TTC549 (cell line): Measurements from ENCODE around the gene MSH3.
"Not testable (repeated sequence)": the region's sequence is repeated elsewhere in the genome, so short reads cannot be mapped to it uniquely, and the experiment has no call there.

Experiments used
- FAIRE-seq: peaks from 2 replicates; lab custom pipeline; 2012; peaks lifted over from hg19 to GRCh38; lab: Jason Lieb, UNC

The MSH3 gene

GRCh38 chr5:80711216-80711615, 56.8 kb downstream of the MSH3 start:
- no peak for FAIRE-seq

- FAIRE-seq = no peak
These were observed 57.5 kb downstream of the MSH3 start for GRCh38 chr5:80711938-80712337.

- FAIRE-seq = no peak
These were observed 58.5 kb downstream of the MSH3 start for GRCh38 chr5:80712919-80713318.

GRCh38 chr5:80713631-80714030, 59.2 kb downstream of the MSH3 start:
- FAIRE-seq = no peak

- FAIRE-seq = no peak
These were observed 60.3 kb downstream of the MSH3 start for GRCh38 chr5:80714570-80715298.

- FAIRE-seq = no peak
These were observed 61.4 kb downstream of the MSH3 start for GRCh38 chr5:80715887-80716286.

GRCh38 chr5:80720181-80720580, 65.7 kb downstream of the MSH3 start:
- no peak for FAIRE-seq

GRCh38 chr5:80722916-80723315, 68.5 kb downstream of the MSH3 start:
- no peak for FAIRE-seq

- FAIRE-seq = no peak
These were observed 71.0 kb downstream of the MSH3 start for GRCh38 chr5:80725446-80725845.

- FAIRE-seq = no peak
These were observed 82.3 kb downstream of the MSH3 start for GRCh38 chr5:80736730-80737129.

GRCh38 chr5:80738466-80738865, 84.0 kb downstream of the MSH3 start:
- no peak for FAIRE-seq

GRCh38 chr5:80739057-80739456, 84.6 kb downstream of the MSH3 start:
- no peak for FAIRE-seq

- no peak for FAIRE-seq
These were observed 85.0 kb downstream of the MSH3 start for GRCh38 chr5:80739496-80739895.

GRCh38 chr5:80739898-80740297, 85.4 kb downstream of the MSH3 start:
- no peak for FAIRE-seq

- not testable (repeated sequence) for FAIRE-seq
These were observed 86.0 kb downstream of the MSH3 start for GRCh38 chr5:80740488-80740887.

- no peak for FAIRE-seq
These were observed 86.5 kb downstream of the MSH3 start for GRCh38 chr5:80740999-80741398.

GRCh38 chr5:80744149-80744548, 89.7 kb downstream of the MSH3 start:
- no peak for FAIRE-seq

GRCh38 chr5:80745490-80745889, 91.0 kb downstream of the MSH3 start:
- no peak for FAIRE-seq

GRCh38 chr5:80747922-80748321, 93.5 kb downstream of the MSH3 start:
- FAIRE-seq = no peak

- no peak for FAIRE-seq
These were observed 98.0 kb downstream of the MSH3 start for GRCh38 chr5:80752427-80752826.

- no peak for FAIRE-seq
These were observed 99.3 kb downstream of the MSH3 start for GRCh38 chr5:80753712-80754111.

- FAIRE-seq = no peak
These were observed 100.4 kb downstream of the MSH3 start for GRCh38 chr5:80754900-80755299.

GRCh38 chr5:80755626-80756025, 101.2 kb downstream of the MSH3 start:
- no peak for FAIRE-seq

GRCh38 chr5:80756292-80756691, 101.8 kb downstream of the MSH3 start:
- no peak for FAIRE-seq

- FAIRE-seq = no peak
These were observed 102.8 kb downstream of the MSH3 start for GRCh38 chr5:80757290-80757689.
